RWPE2 (cell line): ENCODE measurements around the gene UBALD2.

ENCODE experiments used
- ATAC-seq: fragments of 200-7000 bp; cut with Tn5 transposase; 3 replicates; pipeline ENCODE4 v1.9.1; 2021; ENCODE audit warnings: low read depth
- DNase-seq: peaks from one replicate; pipeline ENCODE4 v3.0.0-alpha.2; 2020; ENCODE audit warnings: low spot score
- H3K27ac ChIP-seq: fragments of 450-650 bp; 2 replicates; pipeline ENCODE4 v1.5.1; 2017; ENCODE audit warnings: mild to moderate bottlenecking; ENCODE audit not compliant: poor library complexity, severe bottlenecking
- H3K27me3 ChIP-seq: fragments of 250-450 bp; sonication (Bioruptor Pico); 2 replicates; pipeline ENCODE4 v1.5.1; 2021; ENCODE audit warnings: mild to moderate bottlenecking, moderate library complexity; ENCODE audit not compliant: insufficient read depth, poor library complexity, severe bottlenecking
- H3K36me3 ChIP-seq: fragments of 250-450 bp; sonication (Bioruptor Pico); 2 replicates; pipeline ENCODE4 v1.5.1; 2020; ENCODE audit warnings: low read depth, mild to moderate bottlenecking, moderate library complexity
- H3K4me1 ChIP-seq: fragments of 250-450 bp; sonication (Bioruptor Pico); 2 replicates; pipeline ENCODE4 v1.5.1; 2021; ENCODE audit warnings: mild to moderate bottlenecking, moderate library complexity; ENCODE audit not compliant: insufficient read depth, poor library complexity, severe bottlenecking
- H3K4me3 ChIP-seq: fragments of 250-450 bp; sonication (Bioruptor Pico); 2 replicates; pipeline ENCODE4 v1.5.1; 2021; ENCODE audit warnings: mild to moderate bottlenecking, moderate library complexity; ENCODE audit not compliant: severe bottlenecking
- H3K9me3 ChIP-seq: fragments of 250-450 bp; sonication (Bioruptor Pico); 2 replicates; pipeline ENCODE4 v1.5.1; 2021; ENCODE audit warnings: mild to moderate bottlenecking, moderate library complexity; ENCODE audit not compliant: severe bottlenecking
- CTCF ChIP-seq: fragments of 450-650 bp; IDR thresholded peaks from one replicate; pipeline ENCODE4 v1.5.1; 2017; ENCODE audit warnings: mild to moderate bottlenecking, moderate library complexity; ENCODE audit not compliant: poor library complexity, severe bottlenecking

Gene UBALD2

GRCh38 chr17:76281573-76282371 is 16.6 kb downstream of the UBALD2 start:
- H3K4me3 ChIP-seq: no peak overlapping the region

DNA sequence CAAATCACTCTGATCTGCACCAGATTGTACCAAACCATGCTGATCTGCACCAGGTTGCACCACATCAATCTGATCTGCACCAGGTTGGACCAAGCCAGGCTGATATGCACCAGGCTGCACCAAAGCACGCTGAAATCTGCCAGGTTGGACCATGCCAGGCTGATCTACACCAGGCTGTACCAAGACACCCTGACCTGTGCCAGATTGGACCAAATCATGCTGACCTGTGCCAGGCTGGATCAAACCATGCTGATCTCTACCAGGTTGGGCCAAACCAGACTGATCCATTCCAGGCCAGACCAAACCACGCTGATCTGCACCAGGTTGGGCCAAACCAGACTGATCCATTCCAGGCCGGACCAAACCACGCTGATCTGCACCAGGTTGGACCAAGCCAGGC is 27.4 kb downstream of the UBALD2 start:
- Histone ChIP-seq H3K27ac (no peak overlapping the region), H3K4me3 (no peak overlapping the region), H3K36me3 (no peaks in the 10 kb centered on the region; the same call in 1 of the 2 replicates), H3K9me3 (no peaks in the 10 kb centered on the region), H3K4me1 (no peaks in the 10 kb centered on the region), H3K27me3 (no peaks in the 10 kb centered on the region)
- ATAC-seq: no peak
- TF ChIP-seq CTCF: no peak
- no peak for DNase-seq

More at GRCh38 chr17:76281573-76282371, 16.6 kb downstream of the UBALD2 start:
- Histone ChIP-seq H3K4me1 (no peaks in the 10 kb centered on the region), H3K9me3 (no peaks in the 10 kb centered on the region), H3K27me3 (no peaks in the 10 kb centered on the region), H3K36me3 (no peaks in the 10 kb centered on the region), H3K27ac (no peak overlapping the region)
- DNase-seq: no peak
- ATAC-seq: no peak
- no peak for TF ChIP-seq CTCF

DNA sequence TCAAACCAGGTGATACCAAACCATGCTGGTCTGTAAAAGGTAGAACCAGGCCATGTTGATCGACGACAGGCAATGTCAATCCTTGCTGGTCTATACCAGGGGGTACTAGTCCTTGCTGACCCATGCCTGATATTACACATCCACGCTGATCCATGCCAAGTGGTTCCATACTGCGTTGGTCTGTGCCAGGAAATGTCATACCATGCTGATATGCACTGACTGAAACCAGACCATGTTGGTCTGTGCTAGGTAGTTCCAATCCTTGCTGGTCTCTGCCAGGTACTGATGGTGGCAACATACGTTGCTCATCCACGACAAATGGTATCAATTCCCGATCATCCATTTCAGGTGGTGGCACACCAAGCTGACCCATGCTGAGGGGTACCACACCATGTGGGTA is 28.0 kb downstream of the UBALD2 start:
- ATAC-seq: no peak
- H3K4me1 ChIP-seq: no peaks in the 10 kb centered on the region
- H3K4me3 ChIP-seq: no peak overlapping the region
- no peak overlapping the region for H3K27ac ChIP-seq
- no peaks in the 10 kb centered on the region for H3K27me3 ChIP-seq
- no peak for DNase-seq
- H3K36me3 ChIP-seq: no peaks in the 10 kb centered on the region; the same call in 1 of the 2 replicates
- no peak for TF ChIP-seq CTCF
- no peaks in the 10 kb centered on the region for H3K9me3 ChIP-seq

- Histone ChIP-seq H3K36me3 (no peaks in the 10 kb centered on the region; the same call in 1 of the 2 replicates), H3K4me3 (no peak overlapping the region), H3K4me1 (no peaks in the 10 kb centered on the region), H3K27me3 (no peaks in the 10 kb centered on the region), H3K9me3 (no peaks in the 10 kb centered on the region), H3K27ac (no peak overlapping the region)
- no peak for TF ChIP-seq CTCF
- DNase-seq (no peak), ATAC-seq (no peak)
These were observed 31.0 kb downstream of the UBALD2 start for GRCh38 chr17:76296186-76296585.

DNA sequence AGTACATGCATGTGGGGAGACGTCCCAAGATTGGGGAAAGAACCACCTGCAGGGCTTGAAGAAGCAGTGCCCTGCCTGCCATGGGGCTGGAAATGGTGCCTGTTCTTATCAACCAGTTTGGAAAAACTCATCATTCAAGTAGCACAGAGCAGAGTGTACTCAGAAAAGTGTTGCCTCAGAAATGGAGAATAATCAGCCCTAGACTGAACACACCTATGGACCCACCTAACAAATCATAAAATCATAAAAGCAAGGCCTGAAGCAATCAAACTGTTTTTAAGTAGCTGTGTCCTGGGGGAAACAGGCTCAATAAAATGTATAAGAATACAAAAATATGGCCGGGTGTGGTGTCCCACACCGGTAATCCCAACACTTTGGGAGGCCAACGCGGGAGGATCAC is 31.7 kb downstream of the UBALD2 start:
- no peaks in the 10 kb centered on the region for H3K4me1 ChIP-seq
- TF ChIP-seq CTCF: no peak
- H3K9me3 ChIP-seq: no peaks in the 10 kb centered on the region
- no peaks in the 10 kb centered on the region for H3K27me3 ChIP-seq
- ATAC-seq (no peak), DNase-seq (no peak)
- no peak overlapping the region for H3K27ac ChIP-seq
- no peaks in the 10 kb centered on the region; the same call in 1 of the 2 replicates for H3K36me3 ChIP-seq
- H3K4me3 ChIP-seq: no peak overlapping the region
